ENCODE results near the gene RHOT2.
A peak's percentile ranks its signal among the peaks of the same experiment; 100 is the strongest.

Gene RHOT2

DNA sequence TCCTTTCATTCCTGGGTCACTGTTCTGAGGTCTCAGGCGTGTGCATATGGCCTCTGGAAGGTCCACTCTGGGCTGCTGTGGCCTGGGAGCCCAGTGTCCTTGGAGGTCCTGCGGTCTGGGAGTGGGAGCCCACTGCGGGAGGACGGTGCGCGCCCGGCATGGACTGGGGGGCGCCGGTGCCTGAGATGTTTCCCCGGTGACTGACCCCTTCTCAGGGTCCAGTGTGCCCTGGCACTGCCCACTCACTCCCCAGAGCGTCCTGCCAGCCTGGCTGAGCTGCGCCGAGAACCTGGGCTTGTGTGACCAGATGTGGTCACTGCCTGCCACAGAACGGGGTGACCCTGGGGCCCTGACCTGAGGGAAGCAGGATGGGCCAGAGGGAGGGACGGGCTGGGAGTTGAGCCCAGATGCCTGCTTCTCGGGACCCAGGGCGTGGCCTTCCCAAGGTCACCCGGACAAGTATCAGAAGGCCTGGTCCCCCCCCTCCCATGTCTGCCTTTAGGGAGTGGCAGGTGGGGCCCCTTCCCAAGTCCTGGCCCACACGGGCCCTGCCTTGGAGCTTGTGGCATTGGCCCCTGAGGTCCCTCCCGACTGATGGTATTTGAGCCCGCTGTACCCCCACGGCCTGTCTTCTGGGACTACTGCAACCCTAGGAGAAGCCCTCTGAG, 6.4 kb downstream of the RHOT2 start:
- DNase-seq: no peak
- Histone ChIP-seq H3K4me1 (peaks cover 7% of the 10 kb centered on the region), H3K4me3 (ENCODE audit: low read depth, low read length) (no peak overlapping the region)

GRCh38 chr16:674968-675883, 7.3 kb downstream of the RHOT2 start, which contains the start of gene RHBDL1:
Gene RHBDL1 (plus strand): TSS chr16:675671. CDS start chr16:675791, 120 bp downstream.
- no peaks in the 10 kb centered on the region for H3K27me3 ChIP-seq
- peaks cover 7% of the 10 kb centered on the region for H3K4me1 ChIP-seq
- H3K9me3 ChIP-seq: no peaks in the 10 kb centered on the region
- peak within 1 kb of the TSS; percentile 24; the same call in 1 of the 2 replicates for H3K4me3 ChIP-seq (ENCODE audit: low read depth, low read length)
- DNase-seq: peak; percentile 53
- no peak for TF ChIP-seq CTCF (IDR thresholded peaks at IDR 0.05; ENCODE audit: low read depth, low read length)
- peaks cover 39% of the 10 kb centered on the region for H3K36me3 ChIP-seq

More for the DNA sequence above, 6.4 kb downstream of the RHOT2 start:
- H3K9me3 ChIP-seq: no peaks in the 10 kb centered on the region
- TF ChIP-seq CTCF (IDR thresholded peaks at IDR 0.05; ENCODE audit: low read depth, low read length): no peak
- H3K36me3 ChIP-seq: peaks cover 47% of the 10 kb centered on the region
- H3K27me3 ChIP-seq: no peaks in the 10 kb centered on the region

- Histone ChIP-seq H3K9me3 (no peaks in the 10 kb centered on the region), H3K4me1 (peaks cover 7% of the 10 kb centered on the region), H3K36me3 (peaks cover 32% of the 10 kb centered on the region), H3K27me3 (no peaks in the 10 kb centered on the region), H3K4me3 (ENCODE audit: low read depth, low read length) (no peak overlapping the region)
- no peak for DNase-seq
- TF ChIP-seq CTCF (IDR thresholded peaks at IDR 0.05; ENCODE audit: low read depth, low read length): no peak
These were observed 8.1 kb downstream of the RHOT2 start for GRCh38 chr16:675884-676564.

GRCh38 chr16:676565-676902, 8.6 kb downstream of the RHOT2 start:
- Histone ChIP-seq H3K36me3 (peaks cover 32% of the 10 kb centered on the region), H3K9me3 (no peaks in the 10 kb centered on the region), H3K27me3 (no peaks in the 10 kb centered on the region), H3K4me3 (ENCODE audit: low read depth, low read length) (no peak overlapping the region), H3K4me1 (peaks cover 10% of the 10 kb centered on the region)
- TF ChIP-seq CTCF (IDR thresholded peaks at IDR 0.05; ENCODE audit: low read depth, low read length): no peak
- no peak for DNase-seq

GRCh38 chr16:676913-677312, 9.0 kb downstream of the RHOT2 start:
- H3K9me3 ChIP-seq: no peaks in the 10 kb centered on the region
- DNase-seq: no peak
- no peak overlapping the region for H3K4me3 ChIP-seq (ENCODE audit: low read depth, low read length)
- H3K36me3 ChIP-seq: peaks cover 34% of the 10 kb centered on the region
- TF ChIP-seq CTCF (IDR thresholded peaks at IDR 0.05; ENCODE audit: low read depth, low read length): no peak
- no peaks in the 10 kb centered on the region for H3K27me3 ChIP-seq
- peaks cover 14% of the 10 kb centered on the region for H3K4me1 ChIP-seq
